ENCODE results near the gene PRKD1.

DNA sequence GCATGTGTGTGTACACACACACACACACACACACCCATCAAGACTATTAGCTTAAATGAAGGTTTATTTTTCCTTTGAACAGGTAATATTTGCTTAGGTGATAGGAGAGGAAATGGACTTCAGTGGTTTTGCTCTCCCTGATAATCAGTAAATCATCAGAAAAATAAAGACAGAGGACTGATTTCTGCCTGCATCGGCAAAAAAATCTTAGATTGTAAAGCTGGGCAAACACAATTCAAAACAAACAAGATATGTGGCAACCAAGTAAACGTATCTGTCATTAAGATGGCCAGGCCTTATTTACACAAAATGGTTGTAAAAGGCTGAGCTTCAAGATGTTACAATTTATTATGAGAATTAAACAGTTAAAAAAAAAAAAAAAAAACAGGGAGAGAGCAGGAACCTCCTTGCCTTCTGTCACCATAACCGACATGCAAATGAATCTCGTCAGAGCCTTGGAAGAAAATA lies 31.3 kb downstream of the PRKD1 start:
- TF ChIP-seq TAF1 (IDR thresholded peaks at IDR 0.05; ENCODE audit: low read depth) (no peak), YY1 (IDR thresholded peaks at IDR 0.05; ENCODE audit: low read depth) (no peak), NFIC (IDR thresholded peaks at IDR 0.05) (no peak), CEBPB (IDR thresholded peaks at IDR 0.05) (no peak), FOXM1 (IDR thresholded peaks at IDR 0.05; ENCODE audit: borderline replicate concordance, low read depth) (no peak), EP300 (IDR thresholded peaks at IDR 0.05; ENCODE audit: borderline replicate concordance) (no peak), RAD21 (IDR thresholded peaks at IDR 0.05; ENCODE audit: low read depth) (no peak), EGR1 (IDR thresholded peaks at IDR 0.05) (no peak), TEAD4 (IDR thresholded peaks at IDR 0.05) (no peak), CREB1 (IDR thresholded peaks at IDR 0.05; ENCODE audit: low read depth) (no peak), REST (IDR thresholded peaks at IDR 0.05; ENCODE audit: low read depth) (no peak), ZBTB7A (IDR thresholded peaks at IDR 0.05; ENCODE audit: low read depth) (no peak), USF1 (IDR thresholded peaks at IDR 0.05) (no peak)

All from Ishikawa (cell line).